ENCODE data around the gene MAGI2. TPM values are rescaled to one million over a fixed set of nuclear protein-coding genes. Genes with fewer than 3 reads are reported as not detected.

MAGI2 gene
- total RNA-seq, 1 donor from 2014 or later: 13.3 TPM

DNA sequence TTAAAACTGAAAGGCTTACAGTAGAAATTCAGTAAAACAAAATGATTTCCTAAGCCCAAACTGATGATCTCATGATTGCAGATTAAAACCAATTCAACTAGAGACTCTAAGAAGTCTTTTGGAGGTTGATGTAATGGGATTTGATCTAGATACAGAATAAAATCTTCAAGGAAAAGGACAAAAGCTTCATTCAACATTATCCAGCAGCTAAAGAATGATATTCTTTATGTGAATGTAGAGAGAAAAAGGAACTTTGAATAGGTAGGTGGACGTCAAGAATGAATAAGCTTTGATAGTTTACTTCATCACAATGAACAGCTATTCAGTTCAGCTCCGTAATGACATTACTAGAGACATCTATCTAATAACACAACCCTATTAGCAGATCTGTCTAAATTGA lies 910.5 kb downstream of the MAGI2 start:
- H3K4me1 Mint-ChIP-seq (ENCODE audit: unreplicated experiment): peaks cover 8% of the 10 kb centered on the region
- TF ChIP-seq, protein P1, sequence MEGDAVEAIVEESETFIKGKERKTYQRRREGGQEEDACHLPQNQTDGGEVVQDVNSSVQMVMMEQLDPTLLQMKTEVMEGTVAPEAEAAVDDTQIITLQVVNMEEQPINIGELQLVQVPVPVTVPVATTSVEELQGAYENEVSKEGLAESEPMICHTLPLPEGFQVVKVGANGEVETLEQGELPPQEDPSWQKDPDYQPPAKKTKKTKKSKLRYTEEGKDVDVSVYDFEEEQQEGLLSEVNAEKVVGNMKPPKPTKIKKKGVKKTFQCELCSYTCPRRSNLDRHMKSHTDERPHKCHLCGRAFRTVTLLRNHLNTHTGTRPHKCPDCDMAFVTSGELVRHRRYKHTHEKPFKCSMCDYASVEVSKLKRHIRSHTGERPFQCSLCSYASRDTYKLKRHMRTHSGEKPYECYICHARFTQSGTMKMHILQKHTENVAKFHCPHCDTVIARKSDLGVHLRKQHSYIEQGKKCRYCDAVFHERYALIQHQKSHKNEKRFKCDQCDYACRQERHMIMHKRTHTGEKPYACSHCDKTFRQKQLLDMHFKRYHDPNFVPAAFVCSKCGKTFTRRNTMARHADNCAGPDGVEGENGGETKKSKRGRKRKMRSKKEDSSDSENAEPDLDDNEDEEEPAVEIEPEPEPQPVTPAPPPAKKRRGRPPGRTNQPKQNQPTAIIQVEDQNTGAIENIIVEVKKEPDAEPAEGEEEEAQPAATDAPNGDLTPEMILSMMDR (conservative IDR thresholded peaks at IDR 0.05): no peak
- H3K36me3 Mint-ChIP-seq: peaks cover 10% of the 10 kb centered on the region

DNA sequence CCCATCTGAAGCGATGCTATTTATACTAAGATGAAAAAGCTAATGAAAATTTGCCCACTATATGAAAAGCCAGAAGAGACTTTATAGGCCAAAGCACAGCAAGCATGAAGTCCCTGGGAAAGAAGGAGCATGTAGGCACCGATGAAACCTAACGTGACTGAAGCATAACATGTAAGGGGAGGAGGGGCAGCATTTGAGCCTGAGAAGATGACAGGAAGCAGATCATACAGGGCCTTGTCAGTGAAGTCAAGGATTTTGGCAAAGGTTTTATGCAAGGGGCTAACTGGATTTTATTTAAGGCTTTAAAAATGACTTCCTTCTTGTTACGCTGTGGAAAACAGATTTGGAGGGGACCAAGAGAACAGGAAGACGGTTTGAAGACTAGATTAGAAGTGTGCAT lies 910.9 kb downstream of the MAGI2 start:
- no peak for DNase-seq (ENCODE audit: extremely low spot score, unreplicated experiment)
- peaks cover 14% of the 10 kb centered on the region for H3K36me3 Mint-ChIP-seq
- TF ChIP-seq, protein P1 (conservative IDR thresholded peaks at IDR 0.05): no peak
- peaks cover 40% of the 10 kb centered on the region for H3K27me3 Mint-ChIP-seq
- peaks cover 15% of the 10 kb centered on the region for H3K9me3 Mint-ChIP-seq
- peaks cover 8% of the 10 kb centered on the region for H3K4me1 Mint-ChIP-seq (ENCODE audit: unreplicated experiment)
- H3K4me3 Mint-ChIP-seq: no peak overlapping the region
- H3K27ac Mint-ChIP-seq: no peak overlapping the region

More for the DNA sequence above, 910.5 kb downstream of the MAGI2 start:
- no peak overlapping the region for H3K27ac Mint-ChIP-seq
- DNase-seq (ENCODE audit: extremely low spot score, unreplicated experiment): no peak
- no peak overlapping the region for H3K4me3 Mint-ChIP-seq
- peaks cover 35% of the 10 kb centered on the region for H3K27me3 Mint-ChIP-seq
- peaks cover 10% of the 10 kb centered on the region for H3K9me3 Mint-ChIP-seq

DNA sequence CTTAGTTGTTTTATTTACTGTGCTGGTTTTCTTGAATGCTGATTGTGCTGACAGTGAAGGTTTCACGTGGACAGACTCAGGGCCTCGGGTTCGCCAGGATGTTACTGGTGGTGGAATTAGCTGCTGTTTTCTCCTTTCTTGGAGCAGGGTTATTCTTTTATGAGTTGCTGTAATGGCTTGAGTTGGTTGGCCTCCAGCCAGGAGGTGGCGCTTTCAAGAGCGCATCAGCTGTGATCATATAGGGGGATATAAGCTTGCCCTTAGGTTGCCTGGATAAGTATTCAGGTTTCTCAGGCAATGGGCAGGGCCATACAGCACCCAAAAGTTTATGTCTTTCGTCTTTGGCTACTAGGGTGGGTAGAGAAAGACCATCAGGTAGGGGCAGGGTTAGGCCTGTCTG lies 913.6 kb downstream of the MAGI2 start:
- Mint-ChIP-seq H3K27me3 (peaks cover 36% of the 10 kb centered on the region), H3K27ac (no peak overlapping the region), H3K4me3 (no peak overlapping the region), H3K4me1 (ENCODE audit: unreplicated experiment) (peaks cover 17% of the 10 kb centered on the region), H3K9me3 (peaks cover 23% of the 10 kb centered on the region), H3K36me3 (peaks cover 17% of the 10 kb centered on the region)
- DNase-seq (ENCODE audit: extremely low spot score, unreplicated experiment): no peak
- TF ChIP-seq, protein P1 (conservative IDR thresholded peaks at IDR 0.05): no peak

DNA sequence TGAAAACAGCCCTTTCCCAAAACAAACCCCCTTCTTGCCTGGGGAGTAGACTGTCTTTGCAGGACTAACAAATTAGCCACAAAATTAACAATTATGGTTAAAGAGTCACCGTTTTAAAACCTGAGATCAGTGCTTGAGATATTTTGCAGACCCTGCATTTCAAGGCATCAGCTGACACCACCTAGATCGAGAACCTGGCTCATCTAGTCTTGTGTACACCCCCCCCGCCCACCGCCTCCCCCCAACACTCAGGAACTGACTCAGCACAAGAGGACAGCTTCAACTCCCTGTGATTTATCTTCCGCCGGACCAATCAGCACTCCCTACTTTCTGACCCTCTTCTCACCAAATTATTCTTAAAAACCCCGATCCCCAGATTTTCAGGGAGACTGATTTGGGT lies 917.8 kb downstream of the MAGI2 start:
- Mint-ChIP-seq H3K27me3 (peaks cover 31% of the 10 kb centered on the region), H3K4me3 (no peak overlapping the region), H3K9me3 (peaks cover 23% of the 10 kb centered on the region), H3K4me1 (ENCODE audit: unreplicated experiment) (peaks cover 9% of the 10 kb centered on the region), H3K36me3 (peaks cover 17% of the 10 kb centered on the region), H3K27ac (no peak overlapping the region)
- TF ChIP-seq, protein P1 (conservative IDR thresholded peaks at IDR 0.05): no peak
- DNase-seq (ENCODE audit: extremely low spot score, unreplicated experiment): no peak

DNA sequence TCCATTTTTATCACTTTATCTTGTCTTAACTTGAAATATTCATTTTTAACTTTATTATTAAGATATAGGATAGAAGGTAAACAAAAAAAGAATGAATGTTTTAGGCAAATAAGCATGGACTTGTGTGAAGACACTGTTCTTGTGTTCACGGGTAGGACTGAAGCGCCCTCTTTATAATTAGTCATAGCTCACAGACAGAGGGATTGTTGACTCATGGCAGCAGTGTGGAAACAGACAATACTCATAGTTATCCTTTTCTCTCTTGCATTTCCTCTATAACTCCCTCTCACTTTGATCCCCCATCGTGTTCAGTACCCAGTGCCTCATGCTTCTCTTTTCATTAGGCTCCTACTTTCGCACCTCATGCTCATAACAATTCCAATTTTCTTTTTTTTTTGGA lies 923.1 kb downstream of the MAGI2 start:
- Mint-ChIP-seq H3K36me3 (no peaks in the 10 kb centered on the region), H3K4me1 (ENCODE audit: unreplicated experiment) (peaks cover 12% of the 10 kb centered on the region), H3K27ac (no peak overlapping the region), H3K4me3 (no peak overlapping the region), H3K9me3 (no peaks in the 10 kb centered on the region), H3K27me3 (peaks cover 13% of the 10 kb centered on the region)
- no peak for DNase-seq (ENCODE audit: extremely low spot score, unreplicated experiment)
- TF ChIP-seq, protein P1 (conservative IDR thresholded peaks at IDR 0.05): no peak

DNA sequence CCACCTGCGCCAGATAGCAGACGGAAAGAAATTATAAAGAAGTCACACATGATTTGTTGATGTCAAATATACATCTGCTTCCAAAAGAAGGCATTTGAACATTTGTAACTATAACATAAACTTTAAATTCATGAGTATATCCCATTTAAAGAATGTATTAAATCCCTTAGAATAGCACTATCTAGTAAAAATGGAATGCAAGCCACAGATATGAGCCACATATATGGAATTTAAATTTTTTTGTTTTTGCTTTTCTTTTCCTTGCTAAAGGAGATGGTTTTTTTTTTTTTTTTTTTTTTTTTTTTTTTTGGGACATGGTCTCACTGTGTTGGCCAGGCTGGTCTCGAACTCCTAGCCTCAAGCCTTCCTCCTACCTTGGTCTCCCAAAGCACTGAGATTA lies 924.1 kb downstream of the MAGI2 start:
- no peaks in the 10 kb centered on the region for H3K9me3 Mint-ChIP-seq
- no peak for DNase-seq (ENCODE audit: extremely low spot score, unreplicated experiment)
- H3K27me3 Mint-ChIP-seq: peaks cover 13% of the 10 kb centered on the region
- TF ChIP-seq, protein P1 (conservative IDR thresholded peaks at IDR 0.05): no peak
- peaks cover 8% of the 10 kb centered on the region for H3K4me1 Mint-ChIP-seq (ENCODE audit: unreplicated experiment)
- no peak overlapping the region for H3K4me3 Mint-ChIP-seq
- H3K36me3 Mint-ChIP-seq: no peaks in the 10 kb centered on the region
- no peak overlapping the region for H3K27ac Mint-ChIP-seq
